K562 (cell line): Measurements from ENCODE around the gene RPL3. TPM values are rescaled to one million over a fixed set of nuclear protein-coding genes. Genes with fewer than 3 reads are reported as not detected.

Experiments
- ATAC-seq: fragments of 200-7000 bp; cut with Tn5 transposase; 3 replicates; pipeline ENCODE4 v1.9.1; 2020; ENCODE audit warnings: moderate library complexity
- BruUV-seq: library from RNA; stranded (reverse); fragments of 400-500 nt; replicated peaks from 2 replicates; lab custom pipeline; 2021; lab: Mats Ljungman, UMichigan
- CTCF ChIA-PET: fragments of 300-600 bp; formaldehyde crosslinking; extraction: SDS; loops from one replicate; lab custom pipeline; 2021; ENCODE audit warnings: low intra/inter-chr PET ratio; lab: Yijun Ruan, JAX
- POLR2A ChIA-PET: fragments of 300-600, 350-650 bp; sonication (Branson Sonifier 250); formaldehyde crosslinking; extraction: SDS; loops from one replicate; lab custom pipeline; 2021; ENCODE audit warnings: antibody characterized with exemption, inconsistent platforms; lab: Yijun Ruan, JAX
- DNase-seq, 4 experiments: peaks; one replicate each; pipeline versions ENCODE4 v3.0.0 to v3.0.0-alpha.2; 2011 to 2018; ENCODE audit warnings: low spot score in 3 of 4, mixed read lengths in 3 of 4; ENCODE audit errors: extremely low read depth in 1 of 4
- FAIRE-seq: peaks from 2 replicates; lab custom pipeline; 2011; peaks lifted over from hg19 to GRCh38; lab: Jason Lieb, UNC
- H2AFZ ChIP-seq: 2 replicates; pipeline ENCODE4 v1.6.0; 2011; ENCODE audit warnings: low read depth, low read length, control low read depth, inconsistent platforms
- H3K27ac ChIP-seq: fragments of 200-600 bp; 3 replicates; pipeline ENCODE4 v1.8.0; 2011; ENCODE audit warnings: low read depth, mild to moderate bottlenecking, control low read depth, inconsistent platforms, low read length, moderate library complexity, mixed read lengths; ENCODE audit errors: extremely low read depth
- H3K27me3 ChIP-seq, 2 experiments: fragments of 300-600 bp in 1 of 2; 2 replicates in 1 of 2; 3 replicates in 1 of 2; pipeline versions ENCODE4 v1.6.0 to v1.8.0; 2011; ENCODE audit warnings: inconsistent platforms in 2 of 2, low read length in 2 of 2, mild to moderate bottlenecking in 1 of 2, mixed read lengths in 1 of 2, moderate library complexity in 1 of 2; ENCODE audit not compliant: control insufficient read depth in 2 of 2, insufficient read depth in 2 of 2
- H3K36me3 ChIP-seq: fragments of 300-600 bp; 3 replicates; pipeline ENCODE4 v1.8.0; 2011; ENCODE audit warnings: mild to moderate bottlenecking, low read length, inconsistent platforms; ENCODE audit not compliant: control insufficient read depth, insufficient read depth
- H3K4me1 ChIP-seq, 2 experiments: fragments of 200-600 bp in 1 of 2; replicated peaks in 1 of 2; 2 replicates in 1 of 2; 3 replicates in 1 of 2; pipeline versions ENCODE4 v1.5.1 to v1.8.0; 2011; ENCODE audit warnings: inconsistent platforms in 2 of 2, low read length in 2 of 2, mild to moderate bottlenecking in 1 of 2, mixed read lengths in 1 of 2, moderate library complexity in 1 of 2; ENCODE audit not compliant: control insufficient read depth in 2 of 2, insufficient read depth in 2 of 2
- H3K4me2 ChIP-seq: 2 replicates; pipeline ENCODE4 v1.6.1; 2011; ENCODE audit warnings: low read length, control low read depth, inconsistent platforms, mixed read lengths; ENCODE audit not compliant: insufficient read depth
- H3K4me3 ChIP-seq: fragments of 200-600 bp; sonication (generic), shearing (Covaris generic); 2 replicates; pipeline ENCODE4 v1.5.1; 2016; ENCODE audit warnings: control low read depth, inconsistent platforms
- H3K79me2 ChIP-seq: fragments of 200-600 bp; 3 replicates; pipeline ENCODE4 v1.8.0; 2011; ENCODE audit warnings: low read length, inconsistent platforms; ENCODE audit not compliant: control insufficient read depth, insufficient read depth
- H3K9ac ChIP-seq, 2 experiments: 2 replicates each; pipeline versions ENCODE4 v1.6.0 to v1.6.1; 2011; ENCODE audit warnings: low read depth in 2 of 2, low read length in 2 of 2, control low read depth in 1 of 2, inconsistent platforms in 1 of 2, mild to moderate bottlenecking in 1 of 2, mixed read lengths in 1 of 2; ENCODE audit not compliant: insufficient read depth in 1 of 2
- H3K9me1 ChIP-seq: one replicate; pipeline ENCODE4 v1.6.0; 2011; ENCODE audit warnings: inconsistent platforms, mild to moderate bottlenecking, low read length, moderate library complexity; ENCODE audit not compliant: control insufficient read depth, insufficient read depth
- H3K9me3 ChIP-seq: replicated peaks from 2 replicates; pipeline ENCODE4 v1.5.1; 2011; ENCODE audit warnings: low read depth, low read length, inconsistent platforms; ENCODE audit not compliant: control insufficient read depth, insufficient read depth
- H4K20me1 ChIP-seq: replicated peaks from 2 replicates; pipeline ENCODE4 v1.6.1; 2011; ENCODE audit warnings: low read length, inconsistent platforms, mixed read lengths; ENCODE audit not compliant: control insufficient read depth, insufficient read depth
- EWSR1 ChIP-seq: fragments of 450-650 bp; IDR thresholded peaks from 2 replicates; pipeline ENCODE4 v1.6.1; 2018; ENCODE audit warnings: borderline replicate concordance, mild to moderate bottlenecking, low read depth, moderate library complexity; ENCODE audit not compliant: partially characterized antibody
- MCM7 ChIP-seq, 2 experiments: fragments of 450-650 bp; IDR thresholded peaks; 2 replicates each; pipeline ENCODE4 v1.6.1; 2016 to 2018
- POLR2AphosphoS5 ChIP-seq: IDR thresholded peaks from 2 replicates; pipeline ENCODE4 v1.6.1; 2011; ENCODE audit warnings: mild to moderate bottlenecking, low read depth, low read length, moderate library complexity; ENCODE audit not compliant: control insufficient read depth, insufficient read depth
- POLR2G ChIP-seq: fragments of 200-400 bp; formaldehyde crosslinking; IDR thresholded peaks from 2 replicates; pipeline ENCODE4 v1.6.1; 2017; ENCODE audit warnings: low read depth, mild to moderate bottlenecking, antibody characterized with exemption, low read length, moderate library complexity
- RBBP5 ChIP-seq: fragments of 200-600 bp; sonication (generic); IDR thresholded peaks from 2 replicates; pipeline ENCODE4 v1.6.1; 2012; ENCODE audit warnings: borderline replicate concordance, mild to moderate bottlenecking, low read length, control low read depth, inconsistent platforms; ENCODE audit not compliant: insufficient read depth, poor library complexity, severe bottlenecking
- SIN3A ChIP-seq, 2 experiments: fragments of 150-350 bp in 1 of 2; IDR thresholded peaks; 2 replicates each; pipeline ENCODE4 v1.6.1; 2011 to 2016; ENCODE audit warnings: borderline replicate concordance in 2 of 2, low read depth in 2 of 2, low read length in 2 of 2, mild to moderate bottlenecking in 2 of 2, moderate library complexity in 2 of 2; ENCODE audit not compliant: control insufficient read depth in 1 of 2
- SP1 ChIP-seq: sonication (generic); formaldehyde crosslinking; IDR thresholded peaks from 2 replicates; pipeline ENCODE4 v1.8.1; 2022; ENCODE audit warnings: mild to moderate bottlenecking, missing genetic modification reagents
- WGBS: fragments of 100-300 bp; shearing (Covaris generic); methylation state at CpG from one replicate; pipeline ENCODE4 v1.1.6; 2016; ENCODE audit warnings: low coverage, mixed read lengths; ENCODE audit not compliant: insufficient coverage; ENCODE audit errors: missing lambda C conversion rate; 5-methylcytosine and 5-hydroxymethylcytosine counted together
- in situ Hi-C: fragments of 300-500 bp; cut with MboI; formaldehyde crosslinking; loops from 4 replicates; pipeline ENCODE4 v1.15.0; 2018; ENCODE audit warnings: inconsistent platforms, mixed read lengths
- intact Hi-C: fragments of 100-400 bp; cut with micrococcal nuclease; formaldehyde crosslinking; loops from 2 replicates; pipeline ENCODE4 v1.14.2; 2022
- polyA plus RNA-seq, 8 experiments: library from polyadenylated mRNA; depleted of rRNA in 4 of 8; stranded (reverse) in 5 of 8; unstranded in 3 of 8; fragments of >200 nt; fragmentation: Nextera tagmentation in 2 of 8; fragmentation: Illumina TruSeq in 1 of 8; extraction: Ambion mirVana in 2 of 8; extraction: Trizol in 1 of 8; gene quantifications; 2 replicates each; pipeline versions ENCODE4 v1.2.1 to v1.2.3, GENCODE V29; 2011 to 2014; ENCODE audit warnings: inconsistent platforms in 1 of 8, missing spikeins in 1 of 8
- total RNA-seq, 7 experiments: library from RNA; depleted of rRNA in 6 of 7; stranded (reverse); fragments of >200 nt in 6 of 7; fragmentation: Illumina TruSeq in 2 of 7; extraction: Trizol in 2 of 7; gene quantifications; 2 replicates each; pipeline versions ENCODE4 v1.2.1 to v1.2.3, GENCODE V29; 2011 to 2021; ENCODE audit warnings: low replicate concordance in 1 of 7

RPL3 gene
- total and polyA plus RNA-seq, 9 of the 15 experiments (the other 6 are each of a cell fraction or from before 2014, with no cell fraction given): 1,624 to 4,066 (median 2,565) TPM

GRCh38 chr22:39312410-39312809, 7.0 kb downstream of the RPL3 start:
- H3K9me3 ChIP-seq: no peaks in the 10 kb centered on the region
- no peaks in the 10 kb centered on the region for H3K27me3 ChIP-seq
- ATAC-seq: peak; percentile 0; the same call in 2 of the 3 replicates
- WGBS: 69% methylated on average over 3 of the region's 5 CpGs
- DNase-seq: no peak
- no TSS peak for BruUV-seq
- peaks cover 3% of the 10 kb centered on the region for H3K9me1 ChIP-seq
- peaks cover 37% of the 10 kb centered on the region for H3K79me2 ChIP-seq
- peaks cover 19 to 53% of the 10 kb centered on the region in 2 experiments; a peak in 4 of 5 replicates for H3K4me1 ChIP-seq
- intact Hi-C loops (no loop called here), in situ Hi-C loops (no loop called here)
- H3K4me2 ChIP-seq: no peak overlapping the region
- peaks cover 57% of the 10 kb centered on the region for H3K36me3 ChIP-seq
- peak overlapping the region in 1 of 2 experiments; percentile 19; a peak in 2 of 4 replicates for H3K9ac ChIP-seq
- H3K4me3 ChIP-seq: no peak overlapping the region
- H4K20me1 ChIP-seq: peaks cover 61% of the 10 kb centered on the region
- H3K27ac ChIP-seq: no peak overlapping the region
- H2AFZ ChIP-seq: no peak overlapping the region
- CTCF ChIA-PET: no interaction called here
- TF ChIP-seq SP1 (CRISPR knock-in tag): 0 out of 2 replicates have a peak, but pooled peaks have one; percentile 14
- no peak for TF ChIP-seq POLR2G
- TF ChIP-seq SIN3A (IDR thresholded peaks at IDR 0.05; ENCODE audit: borderline replicate concordance in 2 of 2, control insufficient read depth in 1 of 2, low read depth in 2 of 2, low read length in 2 of 2): peak in 1 of 2 experiments; percentile 50; a peak in 1 of 4 replicates
- TF ChIP-seq MCM7 (IDR thresholded peaks at IDR 0.05): no peak
- TF ChIP-seq POLR2AphosphoS5: peak; percentile 30; the same call in 1 of the 2 replicates
- no peak for TF ChIP-seq RBBP5
- TF ChIP-seq EWSR1: no peak
- POLR2A ChIA-PET: interaction anchor here (0.5 to 2.5 kb wide), 9 partner anchors 10 to 442 kb away, joined by 3 to 14 read pairs (median 4); no protein-coding TSS in a partner anchor
- FAIRE-seq: no peak
